ENCODE results near the gene RHBDD3.

GRCh38 chr22:29290061-29290460 lies 22.3 kb upstream of the RHBDD3 start:
- no peak for TF ChIP-seq CTCF (conservative IDR thresholded peaks at IDR 0.05; ENCODE audit: low read depth, low read length)
- no peak for TF ChIP-seq MAZ (IDR thresholded peaks at IDR 0.05; ENCODE audit: borderline replicate concordance, low read depth, low read length)

Measured in IMR-90 (cell line).